ENCODE data around the gene MORC2.

Gene MORC2

GRCh38 chr22:30970356-30970746 is 1.8 kb upstream of the MORC2 start:
- H3K36me3 Mint-ChIP-seq (ENCODE audit: low read depth), result peaks cover 93% of the 10 kb centered on the region
- no peaks in the 10 kb centered on the region for H3K27me3 Mint-ChIP-seq
- no peak for DNase-seq
- H3K4me1 Mint-ChIP-seq (ENCODE audit: low read depth), result peaks cover 65% of the 10 kb centered on the region
- peaks cover 57% of the 10 kb centered on the region for H3K9me3 Mint-ChIP-seq
- H3K4me3 Mint-ChIP-seq, result peak overlapping the region; percentile 87
- H3K27ac Mint-ChIP-seq, result peak overlapping the region; percentile 98

- Mint-ChIP-seq H3K9me3 (peaks cover 55% of the 10 kb centered on the region), H3K27ac (peak overlapping the region; percentile 98), H3K27me3 (no peaks in the 10 kb centered on the region), H3K36me3 (ENCODE audit: low read depth) (peaks cover 93% of the 10 kb centered on the region), H3K4me3 (peak overlapping the region; percentile 87), H3K4me1 (ENCODE audit: low read depth) (peaks cover 68% of the 10 kb centered on the region)
- DNase-seq, result no peak
Measured at GRCh38 chr22:30969532-30970355, 1.2 kb upstream of the MORC2 start.

GRCh38 chr22:30968924-30969531 is 454 bp upstream of the MORC2 start, which contains the start of gene TUG1:
TSS of gene TUG1 (plus strand) at chr22:30969265.
- peaks cover 49% of the 10 kb centered on the region for H3K9me3 Mint-ChIP-seq
- H3K4me1 Mint-ChIP-seq (ENCODE audit: low read depth), result peaks cover 69% of the 10 kb centered on the region
- peak within 1 kb of the TSS; percentile 87 for H3K4me3 Mint-ChIP-seq
- no peaks in the 10 kb centered on the region for H3K27me3 Mint-ChIP-seq
- H3K27ac Mint-ChIP-seq, result peak within 1 kb of the TSS; percentile 98
- DNase-seq, result peak; percentile 97
- peaks cover 93% of the 10 kb centered on the region for H3K36me3 Mint-ChIP-seq (ENCODE audit: low read depth)

- Mint-ChIP-seq H3K27me3 (no peaks in the 10 kb centered on the region), H3K4me1 (ENCODE audit: low read depth) (peaks cover 42% of the 10 kb centered on the region), H3K36me3 (ENCODE audit: low read depth) (peaks cover 67% of the 10 kb centered on the region), H3K4me3 (no peak overlapping the region), H3K9me3 (peaks cover 21% of the 10 kb centered on the region), H3K27ac (no peak overlapping the region)
- DNase-seq, result no peak
Measured at GRCh38 chr22:30964858-30965257, 3.7 kb downstream of the MORC2 start.

- Mint-ChIP-seq H3K36me3 (ENCODE audit: low read depth) (peaks cover 69% of the 10 kb centered on the region), H3K4me3 (no peak overlapping the region), H3K27ac (peak overlapping the region; percentile 56), H3K9me3 (no peaks in the 10 kb centered on the region), H3K27me3 (no peaks in the 10 kb centered on the region), H3K4me1 (ENCODE audit: low read depth) (peaks cover 63% of the 10 kb centered on the region)
- DNase-seq, result no peak
Measured at GRCh38 chr22:30955153-30955552, 13.4 kb downstream of the MORC2 start.

GRCh38 chr22:30953206-30953605 is 15.4 kb downstream of the MORC2 start:
- peaks cover 60% of the 10 kb centered on the region for H3K36me3 Mint-ChIP-seq (ENCODE audit: low read depth)
- H3K4me3 Mint-ChIP-seq, result no peak overlapping the region
- H3K27me3 Mint-ChIP-seq, result no peaks in the 10 kb centered on the region
- no peaks in the 10 kb centered on the region for H3K9me3 Mint-ChIP-seq
- DNase-seq, result no peak
- H3K27ac Mint-ChIP-seq, result no peak overlapping the region
- peaks cover 60% of the 10 kb centered on the region for H3K4me1 Mint-ChIP-seq (ENCODE audit: low read depth)

- no peak for DNase-seq
- Mint-ChIP-seq H3K27me3 (no peaks in the 10 kb centered on the region), H3K9me3 (no peaks in the 10 kb centered on the region), H3K36me3 (ENCODE audit: low read depth) (peaks cover 50% of the 10 kb centered on the region), H3K4me1 (ENCODE audit: low read depth) (peaks cover 50% of the 10 kb centered on the region), H3K4me3 (no peak overlapping the region), H3K27ac (no peak overlapping the region)
Measured at GRCh38 chr22:30949934-30950660, 18.5 kb downstream of the MORC2 start.

GRCh38 chr22:30948930-30949342 is 19.6 kb downstream of the MORC2 start:
- Mint-ChIP-seq H3K9me3 (no peaks in the 10 kb centered on the region), H3K4me3 (no peak overlapping the region), H3K27me3 (no peaks in the 10 kb centered on the region), H3K27ac (no peak overlapping the region), H3K36me3 (ENCODE audit: low read depth) (peaks cover 50% of the 10 kb centered on the region), H3K4me1 (ENCODE audit: low read depth) (peaks cover 56% of the 10 kb centered on the region)
- no peak for DNase-seq

GRCh38 chr22:30947816-30948454 is 20.6 kb downstream of the MORC2 start:
- H3K36me3 Mint-ChIP-seq (ENCODE audit: low read depth), result peaks cover 47% of the 10 kb centered on the region
- H3K9me3 Mint-ChIP-seq, result no peaks in the 10 kb centered on the region
- no peak overlapping the region for H3K27ac Mint-ChIP-seq
- no peak overlapping the region for H3K4me3 Mint-ChIP-seq
- no peaks in the 10 kb centered on the region for H3K27me3 Mint-ChIP-seq
- H3K4me1 Mint-ChIP-seq (ENCODE audit: low read depth), result peaks cover 61% of the 10 kb centered on the region
- DNase-seq, result no peak

GRCh38 chr22:30947173-30947815 is 21.3 kb downstream of the MORC2 start:
- Mint-ChIP-seq H3K27me3 (no peaks in the 10 kb centered on the region), H3K4me3 (no peak overlapping the region), H3K27ac (no peak overlapping the region), H3K4me1 (ENCODE audit: low read depth) (peaks cover 59% of the 10 kb centered on the region), H3K36me3 (ENCODE audit: low read depth) (peaks cover 44% of the 10 kb centered on the region), H3K9me3 (no peaks in the 10 kb centered on the region)
- DNase-seq, result no peak

- Mint-ChIP-seq H3K4me3 (no peak overlapping the region), H3K27me3 (no peaks in the 10 kb centered on the region), H3K9me3 (no peaks in the 10 kb centered on the region), H3K27ac (peak overlapping the region; percentile 31), H3K36me3 (ENCODE audit: low read depth) (peaks cover 48% of the 10 kb centered on the region), H3K4me1 (ENCODE audit: low read depth) (peaks cover 60% of the 10 kb centered on the region)
- DNase-seq, result no peak
Measured at GRCh38 chr22:30946354-30946753, 22.2 kb downstream of the MORC2 start.

- no peak for DNase-seq
- H3K27ac Mint-ChIP-seq, result peak overlapping the region; percentile 39
- H3K4me3 Mint-ChIP-seq, result no peak overlapping the region
- H3K27me3 Mint-ChIP-seq, result no peaks in the 10 kb centered on the region
- H3K9me3 Mint-ChIP-seq, result no peaks in the 10 kb centered on the region
- H3K36me3 Mint-ChIP-seq (ENCODE audit: low read depth), result peaks cover 55% of the 10 kb centered on the region
- peaks cover 64% of the 10 kb centered on the region for H3K4me1 Mint-ChIP-seq (ENCODE audit: low read depth)
Measured at GRCh38 chr22:30945653-30946052, 22.9 kb downstream of the MORC2 start.

- no peaks in the 10 kb centered on the region for H3K9me3 Mint-ChIP-seq
- peaks cover 62% of the 10 kb centered on the region for H3K36me3 Mint-ChIP-seq (ENCODE audit: low read depth)
- H3K4me3 Mint-ChIP-seq, result no peak overlapping the region
- peaks cover 70% of the 10 kb centered on the region for H3K4me1 Mint-ChIP-seq (ENCODE audit: low read depth)
- H3K27me3 Mint-ChIP-seq, result no peaks in the 10 kb centered on the region
- DNase-seq, result no peak
- H3K27ac Mint-ChIP-seq, result peak overlapping the region; percentile 36
Measured at GRCh38 chr22:30944986-30945385, 23.6 kb downstream of the MORC2 start.

- Mint-ChIP-seq H3K9me3 (no peaks in the 10 kb centered on the region), H3K4me3 (no peak overlapping the region), H3K4me1 (ENCODE audit: low read depth) (peaks cover 77% of the 10 kb centered on the region), H3K27ac (peak overlapping the region; percentile 23), H3K27me3 (no peaks in the 10 kb centered on the region), H3K36me3 (ENCODE audit: low read depth) (peaks cover 76% of the 10 kb centered on the region)
- no peak for DNase-seq
Measured at GRCh38 chr22:30943368-30943767, 25.2 kb downstream of the MORC2 start.

Data from activated T-cell treated with anti-CD3 and anti-CD28 coated beads, Interleukin-2, amount 50 U/mL, for 24 hours (primary cell).